Keratinocyte (primary cell): ENCODE measurements around the gene TBC1D22B.

Source experiments
- CTCF ChIP-seq, 3 experiments: IDR thresholded peaks in 1 of 3; conservative IDR thresholded peaks in 1 of 3; optimal IDR thresholded peaks in 1 of 3; 2 replicates in 2 of 3; 3 replicates in 1 of 3; pipeline versions ENCODE3 to v1.5.1; 2011; ENCODE audit warnings: low read length in 3 of 3, mild to moderate bottlenecking in 3 of 3, moderate library complexity in 2 of 3, control low read depth in 1 of 3, inconsistent platforms in 1 of 3; ENCODE audit not compliant: insufficient read depth in 2 of 3; ENCODE audit errors: extremely low read depth in 1 of 3
- EZH2 ChIP-seq: IDR thresholded peaks from one replicate; pipeline ENCODE4 v1.6.1; 2012; ENCODE audit warnings: inconsistent platforms, mild to moderate bottlenecking, low read length, moderate library complexity

GRCh38 chr6:37376078-37376743 lies 118.6 kb downstream of the TBC1D22B start:
- TF ChIP-seq EZH2 (no peak), CTCF (optimal IDR thresholded peaks at IDR 0.05 in 1 of 3, IDR thresholded peaks at IDR 0.05 in 1 of 3, conservative IDR thresholded peaks at IDR 0.05 in 1 of 3; ENCODE audit: extremely low read depth in 1 of 3, insufficient read depth in 2 of 3, low read length in 3 of 3) (no peak)
